Skeletal muscle tissue (tissue), 4 donors: Measurements from ENCODE around the gene SCAI. TPM values are rescaled to one million over a fixed set of nuclear protein-coding genes. Genes with fewer than 3 reads are reported as not detected.
"Not testable (repeated sequence)": the region's sequence is repeated elsewhere in the genome, so short reads cannot be mapped to it uniquely, and the experiment has no call there.

Source experiments
- H3K27ac ChIP-seq: one replicate; pipeline ENCODE4 v1.7.0; 2013; ENCODE audit warnings: mild to moderate bottlenecking, low read depth, low read length, inconsistent platforms
- H3K27me3 ChIP-seq, 3 donors: one replicate each; pipeline ENCODE4 v1.7.0; 2013; ENCODE audit warnings: low read length in 3 of 3; ENCODE audit not compliant: control insufficient read depth in 3 of 3, insufficient read depth in 3 of 3
- H3K36me3 ChIP-seq, 3 donors: one replicate each; pipeline ENCODE4 v1.7.0; 2013; ENCODE audit warnings: low read length in 3 of 3; ENCODE audit not compliant: control insufficient read depth in 3 of 3, insufficient read depth in 3 of 3
- H3K4me1 ChIP-seq, 3 donors: one replicate each; pipeline ENCODE4 v1.7.0; 2013; ENCODE audit warnings: low read length in 3 of 3, mild to moderate bottlenecking in 3 of 3; ENCODE audit not compliant: control insufficient read depth in 3 of 3, insufficient read depth in 3 of 3
- H3K4me3 ChIP-seq, 3 donors: one replicate each; pipeline ENCODE4 v1.7.0; 2013; ENCODE audit warnings: low read length in 3 of 3
- H3K9ac ChIP-seq, 3 donors: one replicate each; pipeline ENCODE4 v1.7.0; 2013; ENCODE audit warnings: low read length in 3 of 3, mild to moderate bottlenecking in 3 of 3, moderate library complexity in 2 of 3, low read depth in 1 of 3
- H3K9me3 ChIP-seq, 3 donors: one replicate each; pipeline ENCODE4 v1.7.0; 2013; ENCODE audit warnings: low read length in 3 of 3; ENCODE audit not compliant: control insufficient read depth in 3 of 3
- total RNA-seq: library from RNA; depleted of rRNA; stranded (reverse); fragments of >200 nt; gene quantifications from one replicate; pipeline ENCODE4 v1.2.3, GENCODE V29; 2014
- donor health status: Osteomylitis.

SCAI gene
- total RNA-seq, 1 donor from 2014 or later, result 14.6 TPM

DNA sequence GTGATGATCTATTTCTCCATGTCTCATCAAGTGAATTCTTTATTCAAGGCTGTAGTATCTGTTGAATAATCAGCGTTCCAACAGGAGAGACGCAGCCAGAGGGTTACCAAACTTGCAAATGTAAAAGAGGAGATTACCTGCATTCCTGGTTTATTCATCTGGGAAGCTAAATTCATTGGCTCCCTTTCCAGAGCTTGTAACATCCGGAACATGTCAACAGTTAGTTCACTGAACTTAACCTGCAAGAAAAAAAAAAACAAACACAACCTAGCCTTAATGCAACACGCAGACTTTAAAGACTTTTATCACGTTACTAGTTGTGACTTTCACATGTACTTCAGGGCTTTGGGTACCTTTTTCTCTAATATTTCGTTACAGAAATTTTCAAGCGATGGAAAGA is 140.0 kb downstream of the SCAI start:
- H3K4me1 ChIP-seq, result no peaks in the 10 kb centered on the region
- H3K9ac ChIP-seq, result no peak overlapping the region
- no peaks in the 10 kb centered on the region for H3K9me3 ChIP-seq
- H3K36me3 ChIP-seq, result peaks cover 0 to 7% (median 5%) of the 10 kb centered on the region in 3 donors
- H3K4me3 ChIP-seq, result no peak overlapping the region
- H3K27ac ChIP-seq, result no peak overlapping the region
- H3K27me3 ChIP-seq, result no peaks in the 10 kb centered on the region

DNA sequence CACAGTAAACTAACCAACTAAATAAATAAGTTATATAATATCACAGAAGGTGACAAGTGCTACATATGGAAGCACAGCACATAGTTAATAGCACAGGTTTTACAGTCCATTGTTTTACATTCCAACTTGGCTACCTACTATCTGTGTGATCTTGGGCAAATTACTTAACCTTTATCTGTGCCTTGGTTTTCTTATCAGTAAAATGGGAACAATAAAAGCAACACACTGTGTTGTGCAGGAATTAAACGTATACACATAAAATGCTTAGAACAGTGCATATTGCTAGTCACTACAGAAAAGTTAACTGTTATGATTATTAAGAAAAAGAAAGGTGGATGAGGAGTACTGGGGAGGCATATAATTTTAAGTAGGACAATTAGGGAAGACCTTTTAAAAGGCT is 159.6 kb downstream of the SCAI start:
- Histone ChIP-seq H3K9me3 (no peaks in the 10 kb centered on the region), H3K27me3 (no peaks in the 10 kb centered on the region), H3K4me3 (no peak overlapping the region), H3K27ac (no peak overlapping the region), H3K36me3 (peaks cover 0 to 9% (median 3%) of the 10 kb centered on the region in 3 donors), H3K9ac (no peak overlapping the region), H3K4me1 (no peaks in the 10 kb centered on the region)

DNA sequence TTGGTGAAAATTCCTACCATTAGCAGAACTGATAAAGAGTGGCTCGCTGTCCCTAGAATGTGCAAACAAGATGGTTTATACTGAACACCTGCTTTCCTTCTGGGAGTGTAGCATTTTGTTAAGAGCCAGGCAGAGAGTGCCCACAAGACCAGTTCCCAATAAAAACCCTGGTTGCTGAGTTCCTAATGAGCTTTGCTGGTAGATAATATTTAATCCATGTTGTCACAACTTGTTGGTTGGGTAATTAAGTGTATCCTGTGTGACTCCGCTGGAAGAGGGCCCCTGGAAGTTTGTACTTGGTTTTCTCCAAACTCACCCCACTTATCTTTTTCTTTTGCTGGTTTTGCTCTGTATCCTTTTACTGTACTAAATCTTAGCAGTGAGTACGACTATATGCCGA is 162.9 kb downstream of the SCAI start:
- Histone ChIP-seq H3K27me3 (no peaks in the 10 kb centered on the region), H3K4me3 (no peak overlapping the region), H3K36me3 (peaks cover 0 to 13% (median 3%) of the 10 kb centered on the region in 3 donors), H3K9ac (no peak overlapping the region), H3K4me1 (no peaks in the 10 kb centered on the region), H3K27ac (no peak overlapping the region), H3K9me3 (no peaks in the 10 kb centered on the region)

DNA sequence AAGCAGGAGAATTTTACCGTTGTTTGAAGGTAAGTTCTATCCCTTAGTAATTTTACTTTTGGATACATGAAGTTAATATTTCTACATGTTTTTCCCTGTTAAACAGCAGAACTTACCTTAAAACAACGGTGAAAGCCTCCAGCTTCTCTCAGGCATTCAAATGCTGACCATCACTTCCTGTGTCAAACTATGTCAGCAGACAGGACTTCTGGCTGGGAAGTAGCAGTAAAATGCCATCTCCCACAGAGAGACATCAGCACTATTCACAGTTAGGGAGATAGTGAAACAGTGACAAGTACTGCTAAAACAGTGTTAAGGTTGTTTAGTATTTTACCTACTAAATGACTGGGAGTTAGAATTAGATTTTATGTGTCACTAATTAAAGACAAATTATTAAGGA is 168.2 kb downstream of the SCAI start:
- H3K36me3 ChIP-seq, result peaks cover 4 to 14% (median 14%) of the 10 kb centered on the region in 3 donors

DNA sequence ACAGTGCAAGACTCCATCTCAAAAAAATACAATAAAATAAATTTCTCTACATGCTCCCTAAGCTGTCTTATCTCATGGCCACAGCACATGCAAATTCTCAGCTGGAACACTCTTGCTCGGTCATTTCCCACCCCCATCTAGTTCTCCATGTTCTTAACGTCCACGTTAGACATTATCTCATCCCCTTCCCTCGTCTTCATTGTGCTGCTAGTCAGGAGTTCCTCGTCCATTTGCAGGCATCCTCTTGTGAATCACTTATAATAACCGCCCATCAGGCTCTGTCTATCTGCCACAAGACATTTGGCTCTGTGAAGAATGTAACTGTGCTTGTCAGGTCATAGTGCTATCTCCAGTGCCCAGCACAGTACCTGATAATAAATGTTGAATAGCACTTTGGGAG is 169.5 kb downstream of the SCAI start:
- peaks cover 4 to 14% (median 14%) of the 10 kb centered on the region in 3 donors for H3K36me3 ChIP-seq

More for the DNA sequence above, 168.2 kb downstream of the SCAI start:
- H3K9me3 ChIP-seq, result no peaks in the 10 kb centered on the region
- no peak overlapping the region for H3K27ac ChIP-seq
- no peaks in the 10 kb centered on the region for H3K4me1 ChIP-seq
- no peak overlapping the region for H3K9ac ChIP-seq
- H3K4me3 ChIP-seq, result no peak overlapping the region
- H3K27me3 ChIP-seq, result no peaks in the 10 kb centered on the region

DNA sequence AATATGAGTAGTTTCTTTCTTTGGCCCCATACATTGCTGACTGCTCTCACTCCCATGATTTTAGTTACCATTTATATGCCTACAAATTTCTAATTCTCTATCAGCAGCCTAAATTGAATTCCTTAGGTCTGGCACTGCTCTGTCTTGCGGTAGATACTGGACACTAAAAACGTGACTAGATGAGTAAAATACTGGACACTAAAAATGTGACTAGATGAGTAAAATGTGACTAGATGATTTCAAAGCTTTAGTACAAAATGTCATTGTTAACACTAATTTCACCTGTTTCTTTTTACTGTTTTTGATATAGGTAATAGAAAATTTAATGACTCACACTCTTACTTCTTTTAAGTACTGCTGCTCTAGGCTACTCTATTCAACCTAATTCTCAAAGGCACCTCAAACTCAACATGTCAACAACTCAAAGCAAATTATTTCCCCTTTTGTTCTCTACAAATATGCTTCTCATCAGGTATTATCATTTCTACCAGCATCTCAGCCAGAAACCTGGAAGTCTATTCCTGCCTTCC is 171.0 kb downstream of the SCAI start:
- no peak overlapping the region for H3K27ac ChIP-seq
- no peaks in the 10 kb centered on the region for H3K9me3 ChIP-seq
- H3K27me3 ChIP-seq, result no peaks in the 10 kb centered on the region
- no peak overlapping the region for H3K4me3 ChIP-seq
- H3K9ac ChIP-seq, result no peak overlapping the region
- H3K36me3 ChIP-seq, result peaks cover 7 to 14% (median 14%) of the 10 kb centered on the region in 3 donors
- H3K4me1 ChIP-seq, result no peaks in the 10 kb centered on the region

More for the DNA sequence above, 169.5 kb downstream of the SCAI start:
- Histone ChIP-seq H3K9me3 (no peaks in the 10 kb centered on the region), H3K4me1 (no peaks in the 10 kb centered on the region), H3K27me3 (no peaks in the 10 kb centered on the region), H3K4me3 (no peak overlapping the region), H3K9ac (no peak overlapping the region), H3K27ac (no peak overlapping the region)

DNA sequence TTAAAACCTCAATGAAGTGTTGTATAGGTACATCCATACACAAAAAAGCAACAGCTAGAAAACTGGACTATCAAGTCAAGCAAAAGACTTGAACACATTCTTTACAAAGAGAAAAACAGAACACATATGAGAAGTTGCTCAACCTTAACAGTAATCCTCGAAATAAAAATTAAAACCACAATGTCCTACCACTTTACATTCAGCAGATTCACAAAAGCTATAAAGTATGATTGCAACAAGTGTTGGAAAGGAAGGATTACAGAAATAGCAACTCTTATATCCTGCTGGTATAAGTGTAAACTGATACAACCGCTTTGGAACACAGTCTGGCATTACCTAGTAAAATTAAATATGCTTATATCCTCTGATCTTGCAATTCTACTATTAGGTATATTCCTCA is 173.9 kb downstream of the SCAI start:
- peaks cover 5 to 9% (median 7%) of the 10 kb centered on the region in 3 donors for H3K36me3 ChIP-seq
- no peaks in the 10 kb centered on the region for H3K4me1 ChIP-seq
- H3K9ac ChIP-seq, result no peak overlapping the region
- H3K27me3 ChIP-seq, result no peaks in the 10 kb centered on the region
- no peak overlapping the region for H3K4me3 ChIP-seq
- H3K27ac ChIP-seq, result no peak overlapping the region
- H3K9me3 ChIP-seq, result no peaks in the 10 kb centered on the region

DNA sequence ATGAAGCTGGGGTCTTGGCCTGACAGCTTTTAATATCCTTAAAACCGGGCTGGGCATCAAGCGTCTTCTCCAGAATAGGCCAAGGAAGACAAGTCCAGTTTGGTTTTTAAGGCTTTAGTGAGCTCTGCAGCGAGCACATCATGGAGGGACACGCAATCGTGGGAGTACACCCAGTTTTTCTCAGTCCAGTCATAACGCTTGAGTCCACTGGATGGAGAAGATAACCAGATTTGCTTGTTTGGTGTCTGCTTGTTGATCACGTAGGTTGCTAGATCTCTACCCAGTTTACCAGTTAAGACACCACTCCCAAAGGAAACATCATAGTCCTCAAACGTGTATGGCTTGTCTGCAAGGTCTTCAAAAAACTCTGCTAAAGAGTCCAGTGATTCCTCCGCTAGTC is 175.1 kb downstream of the SCAI start:
- H3K4me1 ChIP-seq, result no peaks in the 10 kb centered on the region
- no peaks in the 10 kb centered on the region for H3K27me3 ChIP-seq
- peaks cover 5 to 7% (median 5%) of the 10 kb centered on the region in 3 donors for H3K36me3 ChIP-seq
- H3K9me3 ChIP-seq, result no peaks in the 10 kb centered on the region
- no peak overlapping the region for H3K4me3 ChIP-seq
- H3K9ac ChIP-seq, result no peak overlapping the region
- H3K27ac ChIP-seq, result no peak overlapping the region

DNA sequence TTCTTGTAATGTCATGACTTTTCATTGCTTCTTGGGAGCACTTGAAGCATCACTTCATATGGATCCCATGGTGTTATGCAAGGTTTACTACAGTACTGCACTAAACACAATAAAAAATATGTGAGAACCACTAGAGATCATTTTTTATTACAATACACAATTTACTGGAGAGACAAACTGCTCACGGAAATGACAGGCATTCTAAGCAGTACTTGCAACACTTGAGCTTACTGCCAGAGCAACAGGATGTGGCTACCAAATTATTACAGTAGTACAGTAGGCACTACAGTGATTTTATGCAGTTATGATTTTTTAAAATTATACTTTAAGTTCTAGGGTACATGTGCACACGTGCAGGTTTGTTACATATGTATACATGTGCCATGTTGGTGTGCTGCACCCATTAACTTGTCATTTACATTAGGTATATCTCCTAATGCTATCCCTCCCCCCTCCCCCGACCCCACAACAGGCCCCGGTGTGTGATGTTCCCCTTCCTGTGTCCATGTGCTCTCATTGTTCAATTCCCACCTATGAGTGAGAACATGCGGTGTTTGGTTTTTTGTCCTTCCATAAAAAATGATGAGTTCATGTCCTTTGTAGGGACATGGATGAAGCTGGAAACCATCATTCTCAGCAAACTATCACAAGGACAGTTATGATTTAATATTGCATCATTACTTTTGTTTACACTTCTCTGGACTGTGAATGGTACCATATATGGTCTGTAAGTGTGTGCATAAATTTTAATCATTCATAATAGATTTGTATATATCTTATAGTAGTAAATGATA is 177.4 kb downstream of the SCAI start:
- H3K27me3 ChIP-seq, H3K4me1 ChIP-seq, H3K36me3 ChIP-seq, H3K9me3 ChIP-seq, H3K4me3 ChIP-seq, H3K27ac ChIP-seq, H3K9ac ChIP-seq: not testable (repeated sequence)

DNA sequence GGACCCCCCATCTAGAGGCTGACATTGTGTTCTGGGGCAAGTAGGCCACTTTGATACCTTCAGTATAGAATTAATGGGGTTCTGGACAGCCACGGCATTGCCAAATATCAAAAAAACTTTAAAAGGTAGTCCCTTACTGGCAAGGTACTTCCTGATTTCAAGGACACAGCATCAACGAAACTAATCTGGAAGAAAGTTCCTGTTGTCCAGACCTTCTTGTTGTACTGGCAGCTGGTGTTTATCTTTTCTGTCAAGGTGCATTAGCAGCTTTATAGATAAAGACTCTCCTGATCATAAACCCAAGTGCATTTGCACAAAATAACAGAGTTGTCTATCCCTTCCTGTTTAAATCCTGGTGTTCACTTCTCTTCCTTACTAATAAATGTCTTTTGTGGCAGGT is 178.7 kb downstream of the SCAI start:
- Histone ChIP-seq H3K27ac (no peak overlapping the region), H3K4me3 (no peak overlapping the region), H3K9ac (no peak overlapping the region), H3K27me3 (no peaks in the 10 kb centered on the region), H3K9me3 (no peaks in the 10 kb centered on the region), H3K4me1 (no peaks in the 10 kb centered on the region), H3K36me3 (peaks cover 2 to 3% (median 3%) of the 10 kb centered on the region in 3 donors)
